HepG2 (cell line): ENCODE data around the gene PTGR1. TPM values are rescaled to one million over a fixed set of nuclear protein-coding genes. Genes with fewer than 3 reads are reported as not detected.

ENCODE experiments used
- AHR ChIP-seq: IDR thresholded peaks from 2 replicates; pipeline ENCODE4 v1.6.1; 2018; ENCODE audit warnings: missing genetic modification reagents, missing compliant biosample characterization
- CBX1 ChIP-seq: IDR thresholded peaks from one replicate; pipeline ENCODE4 v1.6.1; 2016; ENCODE audit warnings: antibody characterized with exemption, low read depth
- CERS6 ChIP-seq: sonication (generic); formaldehyde crosslinking; IDR thresholded peaks from 2 replicates; pipeline ENCODE4 v1.5.0; 2020; ENCODE audit warnings: missing genetic modification reagents
- HNRNPK ChIP-seq: fragments of 200-400 bp; formaldehyde crosslinking; IDR thresholded peaks from 2 replicates; pipeline ENCODE4 v1.6.1; 2018; ENCODE audit warnings: low read length, low read depth, moderate library complexity, mild to moderate bottlenecking; ENCODE audit not compliant: poor library complexity, severe bottlenecking
- MED1 ChIP-seq: sonication (generic); formaldehyde crosslinking; IDR thresholded peaks from 2 replicates; pipeline ENCODE4 v1.4.0; 2020; ENCODE audit warnings: missing genetic modification reagents
- MED13 ChIP-seq: sonication (generic); formaldehyde crosslinking; IDR thresholded peaks from 2 replicates; pipeline ENCODE4 v1.5.0; 2020; ENCODE audit warnings: missing genetic modification reagents
- MTA1 ChIP-seq: sonication (generic); formaldehyde crosslinking; IDR thresholded peaks from 2 replicates; pipeline ENCODE4 v1.4.0; 2020; ENCODE audit warnings: missing genetic modification reagents, mild to moderate bottlenecking, borderline replicate concordance
- RBFOX2 ChIP-seq: fragments of 200-400 bp; formaldehyde crosslinking; IDR thresholded peaks from 2 replicates; pipeline ENCODE4 v1.6.1; 2017; ENCODE audit warnings: low read depth, mild to moderate bottlenecking, low read length
- REL ChIP-seq: sonication (generic); formaldehyde crosslinking; conservative IDR thresholded peaks from 2 replicates; pipeline ENCODE4 v1.8.0; 2022; ENCODE audit warnings: mild to moderate bottlenecking, missing genetic modification reagents, moderate library complexity
- SMARCE1 ChIP-seq: fragments of 450-650 bp; IDR thresholded peaks from 2 replicates; pipeline ENCODE4 v1.6.1; 2017; ENCODE audit warnings: borderline replicate concordance
- TAF1 ChIP-seq: sonication (generic); formaldehyde crosslinking; IDR thresholded peaks from 2 replicates; pipeline ENCODE4 v1.4.0; 2020; ENCODE audit warnings: missing genetic modification reagents
- TEAD3 ChIP-seq: optimal IDR thresholded peaks from 2 replicates; pipeline ENCODE3; 2016; ENCODE audit warnings: borderline replicate concordance
- THAP8 ChIP-seq: sonication (generic); formaldehyde crosslinking; IDR thresholded peaks from 2 replicates; pipeline ENCODE4 v1.5.1; 2020; ENCODE audit warnings: missing genetic modification reagents, mild to moderate bottlenecking, borderline replicate concordance
- ZBTB44 ChIP-seq: sonication (generic); formaldehyde crosslinking; IDR thresholded peaks from 2 replicates; pipeline ENCODE4 v1.4.0; 2020; ENCODE audit warnings: missing genetic modification reagents
- ZGPAT ChIP-seq: IDR thresholded peaks from 2 replicates; pipeline ENCODE4 v1.6.1; 2016; ENCODE audit warnings: mild to moderate bottlenecking
- ZMYM3 ChIP-seq: sonication (generic); formaldehyde crosslinking; IDR thresholded peaks from 2 replicates; pipeline ENCODE4 v1.5.1; 2020; ENCODE audit warnings: mild to moderate bottlenecking, missing genetic modification reagents
- ZNF224 ChIP-seq: sonication (generic); formaldehyde crosslinking; IDR thresholded peaks from 2 replicates; pipeline ENCODE4 v1.5.0; 2020; ENCODE audit warnings: mild to moderate bottlenecking, missing genetic modification reagents
- ZNF367 ChIP-seq: sonication (generic); formaldehyde crosslinking; IDR thresholded peaks from 2 replicates; pipeline ENCODE4 v1.4.0; 2020; ENCODE audit warnings: missing genetic modification reagents, borderline replicate concordance
- ZNF414 ChIP-seq: sonication (generic); formaldehyde crosslinking; IDR thresholded peaks from 2 replicates; pipeline ENCODE4 v1.5.0; 2020; ENCODE audit warnings: missing genetic modification reagents
- ZNF776 ChIP-seq: sonication (generic); formaldehyde crosslinking; IDR thresholded peaks from 2 replicates; pipeline ENCODE4 v1.4.0; 2020; ENCODE audit warnings: mild to moderate bottlenecking, missing genetic modification reagents
- polyA plus RNA-seq, 8 experiments: library from polyadenylated mRNA; depleted of rRNA in 3 of 8; stranded (reverse) in 7 of 8; unstranded in 1 of 8; fragments of >200 nt; fragmentation: Illumina TruSeq in 4 of 8; extraction: Trizol in 4 of 8; gene quantifications; 2 replicates each; pipeline versions ENCODE4 v1.2.1 to v1.2.3, GENCODE V29; 2011 to 2016; ENCODE audit warnings: low read depth in 4 of 8, missing spikeins in 1 of 8, mixed read lengths in 1 of 8; ENCODE audit not compliant: insufficient read depth in 1 of 8
- total RNA-seq, 5 experiments: library from RNA; depleted of rRNA; stranded (reverse); fragments of >200 nt; fragmentation: Illumina TruSeq; extraction: Trizol; gene quantifications; 2 replicates each; pipeline ENCODE4 v1.2.3, GENCODE V29; 2016; ENCODE audit warnings: low read depth in 1 of 5
- TF ChIP-seq, protein P1 (sequence below): sonication (generic); formaldehyde crosslinking; IDR thresholded peaks from 2 replicates; pipeline ENCODE4 v1.9.0; 2021; ENCODE audit warnings: missing genetic modification reagents, borderline replicate concordance

The PTGR1 gene
- total and polyA plus RNA-seq, 2 of the 13 experiments (the other 11 are each of a cell fraction or from before 2014, with no cell fraction given), result 6.0 to 15.8 TPM

DNA sequence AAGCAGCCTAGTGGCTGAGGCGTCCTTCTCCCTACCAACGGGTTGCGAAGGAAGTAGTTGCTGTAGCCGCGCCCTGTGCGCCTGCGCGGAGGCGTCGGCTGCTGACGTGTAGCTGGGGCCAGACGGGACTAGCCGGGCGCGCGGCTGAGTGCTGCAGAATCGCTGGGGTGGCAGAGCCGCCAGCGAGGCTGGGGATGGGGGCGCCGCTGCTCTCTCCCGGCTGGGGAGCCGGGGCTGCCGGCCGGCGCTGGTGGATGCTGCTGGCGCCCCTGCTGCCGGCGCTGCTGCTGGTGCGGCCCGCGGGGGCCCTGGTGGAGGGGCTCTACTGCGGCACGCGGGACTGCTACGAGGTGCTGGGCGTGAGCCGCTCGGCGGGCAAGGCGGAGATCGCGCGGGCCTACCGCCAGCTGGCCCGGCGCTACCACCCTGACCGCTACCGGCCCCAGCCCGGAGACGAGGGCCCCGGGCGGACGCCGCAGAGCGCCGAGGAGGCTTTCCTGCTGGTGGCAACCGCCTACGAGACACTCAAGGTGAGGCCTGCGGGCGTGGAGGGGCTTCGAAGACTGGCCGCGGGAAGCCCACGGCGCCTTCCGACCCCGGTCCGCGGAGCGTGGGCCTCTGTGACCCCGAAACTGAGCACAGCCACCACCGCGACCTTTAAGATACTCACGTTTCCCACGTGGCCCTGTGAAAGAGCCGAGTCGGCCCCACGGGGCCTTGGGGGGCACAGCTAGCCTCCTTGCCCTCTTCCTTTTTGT, 31.9 kb upstream of the PTGR1 start, which contains the start of gene DNAJC25 (continued):
- TF ChIP-seq RBFOX2, result peak; percentile 93
- TF ChIP-seq ZNF224 (CRISPR knock-in tag), result no peak
- TF ChIP-seq THAP8 (CRISPR knock-in tag), result no peak
- TF ChIP-seq AHR (CRISPR knock-in tag), result 0 out of 2 replicates have a peak, but pooled peaks have one; percentile 12
- TF ChIP-seq ZNF414 (CRISPR knock-in tag), result peak; percentile 55; the same call in 1 of the 2 replicates
- TF ChIP-seq, protein P1, sequence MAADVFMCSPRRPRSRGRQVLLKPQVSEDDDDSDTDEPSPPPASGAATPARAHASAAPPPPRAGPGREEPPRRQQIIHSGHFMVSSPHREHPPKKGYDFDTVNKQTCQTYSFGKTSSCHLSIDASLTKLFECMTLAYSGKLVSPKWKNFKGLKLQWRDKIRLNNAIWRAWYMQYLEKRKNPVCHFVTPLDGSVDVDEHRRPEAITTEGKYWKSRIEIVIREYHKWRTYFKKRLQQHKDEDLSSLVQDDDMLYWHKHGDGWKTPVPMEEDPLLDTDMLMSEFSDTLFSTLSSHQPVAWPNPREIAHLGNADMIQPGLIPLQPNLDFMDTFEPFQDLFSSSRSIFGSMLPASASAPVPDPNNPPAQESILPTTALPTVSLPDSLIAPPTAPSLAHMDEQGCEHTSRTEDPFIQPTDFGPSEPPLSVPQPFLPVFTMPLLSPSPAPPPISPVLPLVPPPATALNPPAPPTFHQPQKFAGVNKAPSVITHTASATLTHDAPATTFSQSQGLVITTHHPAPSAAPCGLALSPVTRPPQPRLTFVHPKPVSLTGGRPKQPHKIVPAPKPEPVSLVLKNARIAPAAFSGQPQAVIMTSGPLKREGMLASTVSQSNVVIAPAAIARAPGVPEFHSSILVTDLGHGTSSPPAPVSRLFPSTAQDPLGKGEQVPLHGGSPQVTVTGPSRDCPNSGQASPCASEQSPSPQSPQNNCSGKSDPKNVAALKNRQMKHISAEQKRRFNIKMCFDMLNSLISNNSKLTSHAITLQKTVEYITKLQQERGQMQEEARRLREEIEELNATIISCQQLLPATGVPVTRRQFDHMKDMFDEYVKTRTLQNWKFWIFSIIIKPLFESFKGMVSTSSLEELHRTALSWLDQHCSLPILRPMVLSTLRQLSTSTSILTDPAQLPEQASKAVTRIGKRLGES (CRISPR knock-in tag), result no peak
- no peak for TF ChIP-seq ZMYM3 (CRISPR knock-in tag)
- no peak for TF ChIP-seq REL
- peak; percentile 96 for TF ChIP-seq TAF1 (CRISPR knock-in tag)
- peak; percentile 92 for TF ChIP-seq MTA1
- no peak for TF ChIP-seq TEAD3 (CRISPR knock-in tag)
- no peak for TF ChIP-seq SMARCE1
- TF ChIP-seq ZBTB44, result peak; percentile 14
- TF ChIP-seq CBX1, result no peak
- peak; percentile 80; the same call in 1 of the 2 replicates for TF ChIP-seq ZNF776 (CRISPR knock-in tag)
- TF ChIP-seq MED13 (CRISPR knock-in tag), result no peak
- TF ChIP-seq ZNF367 (CRISPR knock-in tag), result no peak
- no peak for TF ChIP-seq CERS6
- TF ChIP-seq MED1, result peak; percentile 84
- TF ChIP-seq HNRNPK, result peak; percentile 86
- TF ChIP-seq ZGPAT, result peak; percentile 94
